H1 (cell line): ENCODE measurements around the gene ADAMTS14. TPM values are rescaled to one million over a fixed set of nuclear protein-coding genes. Genes with fewer than 3 reads are reported as not detected.

ENCODE experiments used
- CTCF ChIA-PET: fragments of 300-600 bp; sonication (Branson Sonifier 250); formaldehyde crosslinking; loops from one replicate; lab custom pipeline; 2021; ENCODE audit not compliant: partially characterized antibody; lab: Charles Lee
- POLR2A ChIA-PET: fragments of 300-600 bp; sonication (Branson Sonifier 250); formaldehyde crosslinking; loops from one replicate; lab custom pipeline; 2021; ENCODE audit warnings: inconsistent platforms; ENCODE audit not compliant: partially characterized antibody; lab: Charles Lee
- DNase-seq, 2 experiments: peaks; one replicate each; pipeline versions ENCODE4 v3.0.0 to v3.0.0-alpha.2; 2010 to 2022; ENCODE audit warnings: low spot score in 2 of 2, low read depth in 1 of 2, mixed read lengths in 1 of 2
- FAIRE-seq: peaks from 2 replicates; lab custom pipeline; 2011; peaks lifted over from hg19 to GRCh38; lab: Jason Lieb, UNC
- H2AFZ ChIP-seq: 2 replicates; pipeline ENCODE4 v1.8.1; 2012; ENCODE audit warnings: low read length, inconsistent platforms
- H2AK5ac ChIP-seq: 2 replicates; pipeline ENCODE4 v1.6.1; 2013; ENCODE audit warnings: low read depth, low read length
- H2BK120ac ChIP-seq: replicated peaks from 2 replicates; pipeline ENCODE3; 2013; ENCODE audit warnings: low read depth, low read length, inconsistent platforms
- H2BK12ac ChIP-seq: 2 replicates; pipeline ENCODE4 v1.6.1; 2013; ENCODE audit warnings: low read depth, low read length
- H2BK15ac ChIP-seq: 2 replicates; pipeline ENCODE4 v1.6.1; 2013; ENCODE audit warnings: low read length
- H2BK20ac ChIP-seq: 2 replicates; pipeline ENCODE4 v1.6.1; 2013; ENCODE audit warnings: low read length
- H2BK5ac ChIP-seq: 2 replicates; pipeline ENCODE4 v1.6.1; 2013; ENCODE audit warnings: low read depth, low read length
- H3K14ac ChIP-seq: 2 replicates; pipeline ENCODE4 v1.6.1; 2013; ENCODE audit warnings: inconsistent platforms; ENCODE audit not compliant: insufficient read length
- H3K18ac ChIP-seq: 2 replicates; pipeline ENCODE4 v1.6.1; 2013; ENCODE audit warnings: low read length; ENCODE audit errors: extremely low read depth
- H3K23ac ChIP-seq: 2 replicates; pipeline ENCODE4 v1.6.1; 2013; ENCODE audit warnings: inconsistent platforms; ENCODE audit not compliant: insufficient read length
- H3K23me2 ChIP-seq: 2 replicates; pipeline ENCODE4 v1.6.1; 2013; ENCODE audit warnings: low read depth, low read length
- H3K27ac ChIP-seq: 2 replicates; pipeline ENCODE4 v1.6.1; 2011; ENCODE audit warnings: low read depth, low read length, inconsistent platforms
- H3K27me3 ChIP-seq, 4 experiments: replicated peaks in 1 of 4; 1 replicate in 1 of 4; 2 replicates in 3 of 4; pipeline versions ENCODE4 v1.6.1 to v1.8.1; 2011 to 2013; ENCODE audit warnings: low read length in 3 of 4, mild to moderate bottlenecking in 3 of 4, inconsistent platforms in 2 of 4, mixed read lengths in 2 of 4, moderate library complexity in 1 of 4; ENCODE audit not compliant: control insufficient read depth in 3 of 4, insufficient read depth in 3 of 4; ENCODE audit errors: extremely low read depth in 1 of 4
- H3K36me3 ChIP-seq, 4 experiments: 2 replicates each; pipeline versions ENCODE4 v1.6.1 to v1.8.1; 2011 to 2013; ENCODE audit warnings: mild to moderate bottlenecking in 4 of 4, low read length in 3 of 4, moderate library complexity in 2 of 4, control low read depth in 1 of 4, inconsistent platforms in 1 of 4; ENCODE audit not compliant: insufficient read depth in 4 of 4, control insufficient read depth in 2 of 4
- H3K4ac ChIP-seq: replicated peaks from 2 replicates; pipeline ENCODE3; 2013; ENCODE audit warnings: low read length, low read depth, mixed read lengths, inconsistent platforms; ENCODE audit not compliant: insufficient read length
- H3K4me1 ChIP-seq, 4 experiments: replicated peaks in 1 of 4; 1 replicate in 1 of 4; 2 replicates in 3 of 4; pipeline versions ENCODE4 v1.6.1 to v1.8.1; 2011 to 2013; ENCODE audit warnings: low read length in 3 of 4, inconsistent platforms in 2 of 4, mixed read lengths in 1 of 4; ENCODE audit not compliant: insufficient read depth in 4 of 4, control insufficient read depth in 3 of 4
- H3K4me2 ChIP-seq, 2 experiments: 2 replicates each; pipeline versions ENCODE4 v1.6.1 to v1.8.1; 2011 to 2013; ENCODE audit warnings: low read depth in 2 of 2, low read length in 2 of 2, control low read depth in 1 of 2, inconsistent platforms in 1 of 2, mild to moderate bottlenecking in 1 of 2; ENCODE audit not compliant: insufficient read depth in 1 of 2
- H3K4me3 ChIP-seq, 4 experiments: fragments of 200-600, 300-600 bp in 1 of 4; sonication (generic), shearing (Covaris generic), sonication (Bioruptor Twin) in 1 of 4; 2 replicates each; pipeline versions ENCODE4 v1.5.1 to v1.8.1; 2011 to 2016; ENCODE audit warnings: low read length in 4 of 4, low read depth in 3 of 4, control low read depth in 2 of 4, inconsistent platforms in 2 of 4, mild to moderate bottlenecking in 2 of 4, mixed read lengths in 1 of 4, moderate library complexity in 1 of 4; ENCODE audit not compliant: insufficient read depth in 2 of 4; ENCODE audit errors: extremely low read depth in 1 of 4
- H3K56ac ChIP-seq: replicated peaks from 2 replicates; pipeline ENCODE3; 2013; ENCODE audit warnings: low read depth, mild to moderate bottlenecking, mixed read lengths, low read length, inconsistent platforms; ENCODE audit not compliant: insufficient read length
- H3K79me1 ChIP-seq: 2 replicates; pipeline ENCODE4 v1.6.1; 2013; ENCODE audit warnings: low read depth, low read length, control low read depth
- H3K79me2 ChIP-seq, 2 experiments: 2 replicates each; pipeline versions ENCODE4 v1.6.1 to v1.8.1; 2012 to 2013; ENCODE audit warnings: low read length in 2 of 2, mild to moderate bottlenecking in 2 of 2, inconsistent platforms in 1 of 2; ENCODE audit not compliant: insufficient read depth in 2 of 2, control insufficient read depth in 1 of 2
- H3K9ac ChIP-seq, 4 experiments: replicated peaks in 1 of 4; 1 replicate in 1 of 4; 2 replicates in 3 of 4; pipeline versions ENCODE4 v1.6.1 to v1.8.1; 2011 to 2013; ENCODE audit warnings: low read depth in 3 of 4, low read length in 3 of 4, control low read depth in 2 of 4, mild to moderate bottlenecking in 2 of 4, moderate library complexity in 2 of 4, inconsistent platforms in 1 of 4; ENCODE audit errors: extremely low read depth in 1 of 4
- H3K9me3 ChIP-seq, 2 experiments: 2 replicates each; pipeline versions ENCODE4 v1.6.1 to v1.8.1; 2012 to 2013; ENCODE audit warnings: mild to moderate bottlenecking in 2 of 2, moderate library complexity in 2 of 2, control low read depth in 1 of 2, inconsistent platforms in 1 of 2, low read depth in 1 of 2, low read length in 1 of 2, mixed read lengths in 1 of 2; ENCODE audit not compliant: insufficient read depth in 2 of 2
- H4K20me1 ChIP-seq, 2 experiments: replicated peaks in 1 of 2; 2 replicates each; pipeline versions ENCODE3 to v1.8.1; 2011 to 2013; ENCODE audit warnings: inconsistent platforms in 2 of 2, low read length in 2 of 2, mild to moderate bottlenecking in 1 of 2; ENCODE audit not compliant: insufficient read depth in 2 of 2, control insufficient read depth in 1 of 2
- H4K5ac ChIP-seq: 2 replicates; pipeline ENCODE4 v1.6.1; 2013; ENCODE audit warnings: low read length, low read depth, mixed read lengths, inconsistent platforms; ENCODE audit not compliant: insufficient read length
- H4K8ac ChIP-seq: 2 replicates; pipeline ENCODE4 v1.8.0; 2013; ENCODE audit warnings: mild to moderate bottlenecking, moderate library complexity, low read length, inconsistent platforms; ENCODE audit not compliant: insufficient read depth; ENCODE audit errors: extremely low read depth
- H4K91ac ChIP-seq: replicated peaks from 2 replicates; pipeline ENCODE3; 2013; ENCODE audit warnings: low read length, mixed read lengths, inconsistent platforms; ENCODE audit not compliant: insufficient read length
- GABPA ChIP-seq: IDR thresholded peaks from 2 replicates; pipeline ENCODE4 v1.6.1; 2011; ENCODE audit warnings: mild to moderate bottlenecking, low read length, moderate library complexity, borderline replicate concordance; ENCODE audit not compliant: insufficient read depth
- TAF7 ChIP-seq: optimal IDR thresholded peaks from 2 replicates; pipeline ENCODE3; 2011; ENCODE audit warnings: low read depth, mild to moderate bottlenecking, inconsistent platforms, low read length, moderate library complexity, borderline replicate concordance
- WGBS, 2 experiments: shearing (Covaris generic) in 1 of 2; methylation state at CpG; one replicate each; pipeline versions ENCODE4 v1.1.6 to v1.1.7; 2013 to 2015; ENCODE audit warnings: low lambda C conversion rate in 2 of 2, mixed read lengths in 2 of 2, inconsistent platforms in 1 of 2, low coverage in 1 of 2, missing lambda C conversion rate in 1 of 2; ENCODE audit not compliant: insufficient replicate concordance in 2 of 2, insufficient coverage in 1 of 2, insufficient read length in 1 of 2; ENCODE audit errors: extremely low coverage in 1 of 2, missing lambda C conversion rate in 1 of 2; 5-methylcytosine and 5-hydroxymethylcytosine counted together
- polyA plus RNA-seq, 7 experiments: library from polyadenylated mRNA; depleted of rRNA in 3 of 7; stranded (reverse) in 5 of 7; unstranded in 2 of 7; fragments of >200 nt in 5 of 7; fragments of 200-250 nt in 2 of 7; gene quantifications; 1 replicate in 5 of 7; 2 replicates in 1 of 7; 4 replicates in 1 of 7; pipeline versions ENCODE4 v1.2.1 to v1.2.3, GENCODE V29; 2011 to 2013; ENCODE audit warnings: missing spikeins in 2 of 7, mixed read lengths in 2 of 7
- total RNA-seq: library from RNA; stranded (reverse); fragmentation: NEBNext Ultra II Directional; extraction: Animal tissue kit (Norgen Biotek cat#: 25700); gene quantifications from 2 replicates; pipeline ENCODE4 v1.2.1, GENCODE V29; 2021

ADAMTS14 gene
- total and polyA plus RNA-seq, 2 of the 8 experiments (the other 6 are each of a cell fraction or from before 2014, with no cell fraction given): 2.0 to 2.3 TPM

GRCh38 chr10:70662362-70663220 lies 9.7 kb upstream of the ADAMTS14 start:
- Histone ChIP-seq H3K27ac (no peak overlapping the region), H3K36me3 (no peaks in the 10 kb centered on the region), H2BK20ac (no peak overlapping the region), H3K4me1 (no peaks in the 10 kb centered on the region), H3K14ac (no peak overlapping the region), H3K4me2 (no peak overlapping the region), H3K4ac (no peak overlapping the region), H4K5ac (no peak overlapping the region), H4K91ac (no peak overlapping the region), H2BK120ac (no peak overlapping the region), H2BK15ac (no peak overlapping the region), H3K79me1 (no peaks in the 10 kb centered on the region), H2BK12ac (no peak overlapping the region), H2AFZ (no peak overlapping the region), H3K56ac (no peak overlapping the region), H4K20me1 (no peaks in the 10 kb centered on the region), H3K23me2 (no peaks in the 10 kb centered on the region), H4K8ac (no peak overlapping the region), H3K9me3 (peaks cover 0 to 4% of the 10 kb centered on the region in 2 experiments; a peak in 1 of 4 replicates), H3K23ac (no peak overlapping the region), H2AK5ac (no peak overlapping the region), H3K27me3 (no peaks in the 10 kb centered on the region), H3K4me3 (no peak overlapping the region), H3K18ac (no peak overlapping the region), H2BK5ac (no peak overlapping the region), H3K9ac (no peak overlapping the region; a peak in 1 of 7 replicates), H3K79me2 (no peaks in the 10 kb centered on the region)
- 88 to 100% methylated on average over 1 to 12 of the region's 12 CpGs for WGBS, 2 experiments
- DNase-seq (no peak), FAIRE-seq (no peak)
- ChIA-PET POLR2A (no interaction called here), CTCF (interaction anchor here (0.6 to 1.4 kb wide), 3 partner anchors 10 to 171 kb away, joined by 3 to 4 read pairs (median 3); no protein-coding TSS in a partner anchor)
- no peak for TF ChIP-seq GABPA
- TF ChIP-seq TAF7: no peak
